Measurements from ENCODE around the gene EPHA5.
"Not testable (repeated sequence)": the region's sequence is repeated elsewhere in the genome, so short reads cannot be mapped to it uniquely, and the experiment has no call there.

The EPHA5 gene

DNA sequence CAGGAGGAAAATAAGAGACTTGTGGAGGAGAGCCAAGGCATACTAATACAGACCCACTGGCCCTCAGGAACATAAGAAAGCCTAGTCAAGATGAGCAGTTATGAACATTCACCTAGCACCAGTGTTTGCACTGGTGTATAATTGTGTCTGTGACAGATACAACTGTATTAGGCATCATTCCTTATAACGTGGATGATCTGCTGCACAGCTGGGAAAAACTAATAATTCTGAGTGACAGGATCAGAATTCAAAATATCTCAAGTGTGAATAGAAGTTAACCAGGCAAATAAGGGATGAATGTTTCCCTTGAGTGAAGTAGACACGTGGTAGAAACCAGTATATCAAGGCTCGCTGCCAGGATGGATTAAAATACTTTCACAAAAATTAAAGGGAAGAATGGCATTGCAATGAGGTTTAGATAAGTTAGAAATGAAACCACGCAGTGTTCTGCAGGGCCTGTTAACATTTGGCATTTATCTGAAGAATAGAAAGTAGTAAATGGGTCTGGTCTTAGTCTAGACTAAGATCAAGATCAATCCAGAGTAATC is 325.9 kb downstream of the EPHA5 start:
- no peak for DNase-seq

DNA sequence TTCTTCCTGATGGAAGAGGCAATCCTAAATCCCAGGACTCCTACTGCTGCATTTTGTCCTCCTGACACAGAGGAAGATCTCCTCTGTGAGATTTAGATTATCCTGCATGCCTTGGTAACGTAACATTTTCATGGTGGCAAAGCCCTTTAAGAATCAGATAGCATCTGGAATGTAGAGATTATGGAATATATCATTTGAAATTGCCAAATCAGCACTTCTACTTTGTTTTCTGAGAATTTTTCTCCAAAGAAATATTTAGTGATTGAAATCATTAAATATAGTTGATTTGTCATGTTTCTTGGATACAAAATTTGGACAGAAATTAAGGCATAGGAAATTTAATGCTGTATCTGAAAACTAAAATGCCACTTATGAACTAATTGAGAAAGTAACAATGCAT is 326.9 kb downstream of the EPHA5 start:
- DNase-seq, result no peak

DNA sequence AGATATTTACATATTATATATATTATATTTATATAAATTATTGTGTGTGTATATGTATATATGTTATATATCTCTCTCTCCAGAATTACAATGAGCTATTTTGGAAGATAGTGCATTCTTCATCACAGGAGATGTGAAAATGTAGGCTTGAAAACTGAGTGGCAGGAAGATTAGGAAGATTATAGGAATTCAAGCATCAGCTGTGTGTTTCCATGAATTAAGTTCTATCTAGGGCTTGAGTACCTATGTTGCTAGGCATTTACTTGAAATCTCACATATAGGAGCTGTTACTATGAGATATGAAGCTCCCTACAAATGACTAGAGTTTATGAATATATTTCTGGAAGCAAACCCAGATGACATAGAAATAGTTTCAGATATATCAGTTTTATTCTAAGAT is 328.7 kb downstream of the EPHA5 start:
- DNase-seq, result no peak

DNA sequence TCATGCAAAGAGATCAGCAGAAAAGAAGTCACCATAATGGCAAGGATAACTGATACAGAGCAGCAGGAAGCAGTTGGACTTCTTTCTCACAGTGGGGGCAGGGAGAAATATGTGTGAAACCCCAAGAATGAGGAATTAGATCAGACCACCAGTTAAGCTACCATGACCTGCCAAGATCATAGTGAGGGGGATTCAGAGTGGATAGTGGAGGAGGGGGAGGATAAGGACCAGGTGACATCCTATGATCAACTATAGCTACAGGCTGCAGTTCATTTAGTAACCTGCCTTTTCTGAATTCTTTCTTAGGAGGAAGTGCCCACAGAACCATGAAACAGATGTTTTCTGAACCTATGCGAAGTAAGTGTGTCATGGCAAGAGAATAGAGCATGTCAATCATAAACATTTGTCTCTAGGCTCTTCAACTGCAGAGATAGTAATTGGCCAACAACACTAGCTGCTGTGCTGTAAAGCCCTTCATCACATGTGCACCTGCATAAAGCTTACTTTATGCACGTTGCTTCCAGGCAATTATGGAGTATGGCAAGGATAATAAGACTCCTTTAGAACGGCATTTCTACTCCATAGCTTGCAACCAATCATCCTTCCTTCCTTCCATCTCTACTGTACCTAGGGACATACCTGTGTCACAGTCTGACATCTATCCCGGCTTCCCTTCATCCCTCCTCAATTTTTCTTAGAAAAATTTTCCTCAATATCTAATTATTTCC is 329.7 kb downstream of the EPHA5 start:
- no peak for DNase-seq

DNA sequence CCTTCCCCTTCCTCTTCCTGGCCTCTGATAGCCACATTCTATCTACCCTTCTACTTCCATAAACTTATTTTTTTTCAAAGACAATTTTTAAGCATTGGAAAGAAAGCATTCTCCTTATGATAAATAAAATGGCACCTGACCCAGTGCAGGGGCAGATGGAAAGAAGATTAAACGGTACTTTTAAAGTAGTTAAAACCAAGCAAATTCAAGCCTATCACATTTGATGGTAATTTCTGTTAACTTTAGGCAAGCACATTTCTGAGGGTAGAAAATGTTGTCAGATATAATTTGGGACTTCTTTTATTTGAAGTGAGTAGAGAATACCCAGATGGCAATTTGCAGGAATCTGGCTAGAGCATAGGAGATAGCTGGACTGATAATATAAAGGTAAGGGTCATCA is 332.9 kb downstream of the EPHA5 start:
- no peak for DNase-seq

DNA sequence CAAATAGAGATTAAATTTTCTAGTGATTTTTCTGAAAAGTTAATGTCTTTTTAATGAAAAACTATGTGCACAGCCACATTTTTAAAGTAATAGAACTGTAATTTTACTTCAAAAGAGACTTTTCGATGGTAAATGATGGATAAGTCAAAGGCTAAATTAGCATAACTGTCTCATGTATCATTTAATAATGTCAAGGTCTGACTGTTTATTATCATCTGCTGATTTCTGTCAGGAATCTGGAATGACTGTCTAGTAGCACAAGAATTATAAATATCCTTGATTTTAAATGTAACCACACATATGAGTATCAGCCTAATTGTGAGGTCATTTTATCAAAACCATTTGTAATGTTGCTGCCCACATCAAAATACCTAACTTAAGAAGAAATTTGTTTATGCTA is 333.8 kb downstream of the EPHA5 start:
- no peak for DNase-seq

DNA sequence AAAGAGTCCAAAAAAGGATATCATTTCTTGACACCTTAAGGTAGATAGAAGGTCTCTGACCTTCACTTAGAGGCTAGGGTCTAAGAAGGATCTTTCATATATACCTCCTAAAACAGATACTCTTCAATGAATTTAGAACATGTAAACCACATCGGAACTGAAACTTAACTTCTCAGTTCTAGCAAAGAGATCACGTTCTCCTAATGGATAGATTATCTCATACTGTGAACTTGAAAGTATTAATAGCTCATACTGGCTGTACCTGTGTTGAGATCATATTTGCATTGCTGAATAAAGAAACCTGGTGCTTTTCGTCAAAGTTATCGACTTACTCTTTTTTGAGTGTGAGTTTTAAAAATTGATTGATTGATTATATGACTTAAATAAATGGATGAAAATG is 353.8 kb downstream of the EPHA5 start:
- no peak for DNase-seq

DNA sequence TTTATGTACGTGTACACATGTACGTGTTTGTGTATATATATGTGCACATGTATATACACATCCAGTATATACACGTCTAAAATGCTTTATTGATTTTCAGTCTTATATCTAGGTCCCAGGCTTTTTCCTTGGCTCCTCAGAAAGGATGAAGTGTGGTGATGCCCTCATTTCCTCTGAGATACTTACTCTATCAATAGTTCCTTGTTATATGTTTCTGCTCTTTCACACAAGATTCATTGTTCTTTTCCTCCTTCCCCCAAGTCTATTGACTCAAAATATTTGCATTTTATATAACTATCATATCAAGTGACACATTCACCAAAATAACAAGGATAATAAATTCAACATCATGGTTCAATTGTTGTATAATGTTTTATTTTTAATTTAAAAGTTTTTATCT is 359.2 kb downstream of the EPHA5 start:
- DNase-seq, result no peak

DNA sequence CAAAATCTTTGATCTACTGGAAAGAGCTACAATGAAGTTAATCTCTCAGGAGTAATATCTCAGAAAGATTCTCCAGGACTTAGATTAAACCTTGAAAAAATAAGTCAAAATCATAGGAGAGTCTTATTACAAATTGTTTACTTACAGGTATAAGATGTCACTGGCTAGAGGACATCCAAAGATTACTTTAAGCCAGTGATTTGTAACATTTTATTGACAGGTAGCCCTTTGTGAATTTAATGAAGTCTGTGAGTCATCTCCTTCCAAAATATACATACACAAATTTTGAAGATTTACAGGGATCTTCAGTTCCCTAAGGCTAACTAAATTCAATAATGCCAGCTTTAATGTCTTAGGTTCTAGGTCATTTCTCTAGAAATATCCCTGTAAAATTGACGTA is 359.7 kb downstream of the EPHA5 start:
- no peak for DNase-seq

DNA sequence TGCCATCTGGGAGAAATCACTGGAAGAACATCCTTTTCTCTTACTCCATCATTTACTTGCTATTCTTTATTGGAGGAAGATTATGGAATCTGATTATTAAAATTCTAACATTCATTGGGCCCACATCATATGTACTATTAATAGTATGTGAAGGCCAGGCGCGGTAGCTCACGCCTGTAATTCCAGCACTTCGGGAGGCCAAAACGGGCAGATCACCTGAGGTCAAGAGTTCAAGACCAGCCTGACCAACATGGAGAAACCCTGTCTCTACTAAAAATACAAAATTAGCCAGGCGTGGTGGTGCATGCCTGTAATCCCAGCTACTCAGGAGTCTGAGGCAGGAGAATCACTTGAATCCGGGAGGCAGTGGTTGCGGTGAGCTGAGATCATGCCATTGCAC is 361.7 kb downstream of the EPHA5 start:
- DNase-seq, result not testable (repeated sequence)

DNA sequence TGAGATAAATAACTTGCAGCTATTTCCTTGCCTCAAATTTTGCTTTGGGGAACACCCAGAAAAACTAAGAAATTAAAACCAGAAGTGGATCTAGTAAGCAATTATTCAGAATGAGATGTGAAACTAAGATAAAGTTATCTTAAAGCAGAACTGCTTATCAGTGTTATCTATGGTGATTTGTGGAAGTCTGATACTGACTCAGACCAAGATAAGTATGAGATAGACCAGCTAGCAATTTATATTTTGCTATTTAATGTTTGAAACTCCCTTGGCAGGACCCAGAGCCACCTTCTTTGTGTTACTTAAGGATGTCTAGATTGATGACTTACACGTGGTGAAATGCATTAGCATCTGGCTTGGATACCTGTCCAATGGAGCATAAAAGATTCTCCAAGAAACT is 368.1 kb downstream of the EPHA5 start:
- DNase-seq, result no peak

DNA sequence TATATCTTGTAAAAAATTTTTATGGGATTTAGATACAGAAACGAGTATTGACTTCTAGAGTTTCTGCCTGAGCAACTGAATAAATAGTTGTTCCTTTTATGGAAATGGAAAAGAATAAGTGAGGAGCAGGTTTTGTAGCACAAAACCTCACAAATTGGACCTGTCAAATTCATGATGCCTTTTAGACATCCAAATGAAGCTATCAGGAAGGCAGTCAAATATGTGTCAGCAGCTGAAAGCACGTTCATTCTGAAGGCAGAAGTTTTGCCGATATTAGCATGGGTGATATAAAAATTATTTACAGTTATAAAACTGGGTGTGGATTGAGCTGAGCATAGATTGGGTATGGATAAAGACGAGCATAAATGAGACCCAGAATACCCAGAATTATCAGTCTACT is 374.0 kb downstream of the EPHA5 start:
- DNase-seq, result no peak

DNA sequence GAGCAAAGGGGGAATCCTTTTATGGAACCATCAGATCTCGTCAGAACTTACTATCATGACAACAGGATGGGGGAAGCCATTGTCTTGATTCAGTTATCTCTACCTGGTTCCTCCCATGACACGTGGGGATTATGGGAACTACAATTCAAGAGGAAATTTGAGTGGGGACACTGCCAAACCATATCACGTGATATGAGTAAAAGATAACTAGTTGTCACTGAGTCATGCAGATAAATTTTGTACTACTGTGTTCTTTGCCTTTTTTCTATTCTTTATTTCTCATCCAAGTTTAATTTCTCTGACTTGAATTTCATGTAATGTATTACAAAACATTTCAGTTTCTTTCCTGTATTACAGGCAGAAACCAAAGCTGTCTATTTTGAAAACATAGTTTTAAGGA is 383.2 kb downstream of the EPHA5 start:
- no peak for DNase-seq
